CD4-positive, alpha-beta T cell treated with Interleukin-17A for 1 hour (primary cell): ENCODE results near the gene NTM.

Experiments used
- DNase-seq: peaks from one replicate; pipeline ENCODE4 v3.0.0-alpha.2; 2020

NTM gene

GRCh38 chr11:131572423-131572822 is 202.0 kb downstream of the NTM start:
- no peak for DNase-seq

- no peak for DNase-seq
These were observed 209.5 kb downstream of the NTM start for GRCh38 chr11:131579932-131580387.

- no peak for DNase-seq
These were observed 210.1 kb downstream of the NTM start for GRCh38 chr11:131580476-131580875.

GRCh38 chr11:131581046-131581445 is 210.6 kb downstream of the NTM start:
- no peak for DNase-seq

DNA sequence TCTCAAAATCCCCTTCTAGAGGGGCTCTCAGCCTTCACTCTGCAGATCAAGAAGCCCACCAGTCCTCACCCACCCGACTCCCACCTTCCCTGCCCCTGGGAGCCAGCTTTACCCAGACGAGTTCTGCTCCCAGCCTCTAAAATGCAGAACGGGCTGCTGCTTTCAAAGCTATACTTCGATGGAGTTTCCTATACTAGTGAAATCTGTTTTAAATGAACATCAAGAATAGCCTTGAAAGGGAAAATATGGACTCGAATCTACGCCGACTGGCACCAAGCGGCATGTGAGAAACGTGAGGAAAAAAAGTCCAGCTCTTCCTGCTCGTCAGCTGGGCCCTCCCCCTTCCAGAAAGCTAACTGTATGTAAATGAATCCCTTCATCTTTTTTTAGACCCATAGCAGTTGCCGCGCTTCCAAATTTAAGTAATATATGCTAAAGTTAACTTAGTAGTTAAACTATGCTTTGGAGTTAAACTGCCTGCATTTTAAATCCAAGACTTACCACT is 211.7 kb downstream of the NTM start:
- DNase-seq, result no peak

DNA sequence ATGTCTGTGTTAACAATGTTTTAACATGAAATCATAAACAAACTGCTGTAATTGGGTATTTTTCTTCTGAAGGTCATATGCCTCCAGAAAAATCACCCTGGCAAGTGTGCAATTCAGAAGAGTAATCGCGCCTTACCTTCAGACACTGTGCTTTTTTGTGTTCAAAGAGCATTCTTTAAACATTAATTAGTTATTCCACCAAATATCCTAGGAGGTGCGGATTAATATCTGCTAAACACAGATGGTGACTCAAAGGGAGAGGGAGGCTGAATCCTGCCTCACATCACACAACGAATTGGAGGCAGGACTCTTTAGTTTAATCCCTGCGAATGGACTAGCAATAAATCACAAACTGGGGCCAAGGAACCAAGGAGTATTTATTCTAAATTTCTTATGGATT is 213.0 kb downstream of the NTM start:
- no peak for DNase-seq

DNA sequence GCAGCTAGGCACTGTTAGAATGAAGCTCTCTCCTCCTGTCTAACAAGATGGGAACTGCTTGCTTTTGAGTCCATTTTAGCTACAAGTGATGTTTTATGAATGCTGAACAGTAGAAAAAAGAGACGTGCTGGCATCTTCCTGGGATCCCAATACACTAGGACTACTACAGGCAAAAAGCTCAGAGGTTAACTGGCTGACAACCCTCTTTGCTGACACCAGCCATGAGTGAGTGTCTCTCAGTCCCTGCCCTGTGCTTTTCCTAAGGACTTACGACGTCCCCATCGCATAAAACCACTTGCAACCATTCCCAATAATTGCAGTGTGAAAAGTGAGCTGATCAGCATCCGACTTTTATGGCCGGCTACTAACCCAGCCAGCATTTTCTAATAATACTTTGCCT is 213.5 kb downstream of the NTM start:
- DNase-seq, result no peak

GRCh38 chr11:131584785-131585592 is 214.6 kb downstream of the NTM start:
- no peak for DNase-seq

DNA sequence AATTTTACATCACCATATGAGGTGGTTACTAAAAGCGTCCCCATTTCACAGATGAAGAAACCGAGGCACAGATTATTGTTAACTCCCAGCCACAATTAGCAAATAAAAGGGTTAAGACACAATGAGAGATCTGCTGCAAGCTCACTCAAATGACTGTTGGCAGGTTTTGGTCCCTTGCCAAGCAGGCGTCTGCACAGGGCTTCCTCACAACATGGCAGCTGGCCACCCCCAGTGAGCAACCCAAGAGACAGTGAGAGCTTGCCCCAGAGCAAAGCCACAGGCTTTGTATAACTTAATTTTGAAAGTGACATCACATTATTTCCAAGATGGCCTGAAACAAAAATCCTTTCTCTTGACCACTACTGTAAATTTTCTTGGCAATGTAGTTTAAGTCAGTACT is 217.6 kb downstream of the NTM start:
- DNase-seq, result no peak

GRCh38 chr11:131591051-131591461 is 220.6 kb downstream of the NTM start:
- DNase-seq, result no peak

GRCh38 chr11:131592152-131592551 is 221.7 kb downstream of the NTM start:
- DNase-seq, result no peak

GRCh38 chr11:131592734-131593133 is 222.3 kb downstream of the NTM start:
- no peak for DNase-seq

GRCh38 chr11:131593301-131593700 is 222.9 kb downstream of the NTM start:
- no peak for DNase-seq

DNA sequence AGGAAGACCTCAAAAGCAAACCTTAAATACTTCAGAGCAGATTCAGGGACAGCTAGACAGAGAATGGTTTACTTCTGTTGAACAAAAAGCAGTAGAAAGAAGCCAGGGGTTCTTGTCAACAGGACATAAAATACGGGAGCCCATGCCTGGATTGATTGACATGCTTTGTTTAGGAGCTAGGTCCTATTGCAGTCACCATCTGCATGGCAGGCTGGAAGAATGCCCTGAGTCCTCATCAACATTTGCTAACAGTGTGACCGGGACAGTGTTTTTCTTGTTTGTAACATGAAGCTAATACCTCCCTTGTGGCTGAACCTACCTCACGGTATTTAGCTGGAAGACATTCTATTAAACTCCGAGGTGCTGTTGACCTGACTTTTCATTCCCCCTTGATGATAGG is 225.4 kb downstream of the NTM start:
- DNase-seq, result no peak

- no peak for DNase-seq
These were observed 227.5 kb downstream of the NTM start for GRCh38 chr11:131597890-131598289.

GRCh38 chr11:131598305-131598704 is 227.9 kb downstream of the NTM start:
- no peak for DNase-seq

- DNase-seq, result no peak
These were observed 228.9 kb downstream of the NTM start for GRCh38 chr11:131599285-131599684.

GRCh38 chr11:131600628-131601027 is 230.2 kb downstream of the NTM start:
- no peak for DNase-seq

- no peak for DNase-seq
These were observed 231.2 kb downstream of the NTM start for GRCh38 chr11:131601586-131601985.

DNA sequence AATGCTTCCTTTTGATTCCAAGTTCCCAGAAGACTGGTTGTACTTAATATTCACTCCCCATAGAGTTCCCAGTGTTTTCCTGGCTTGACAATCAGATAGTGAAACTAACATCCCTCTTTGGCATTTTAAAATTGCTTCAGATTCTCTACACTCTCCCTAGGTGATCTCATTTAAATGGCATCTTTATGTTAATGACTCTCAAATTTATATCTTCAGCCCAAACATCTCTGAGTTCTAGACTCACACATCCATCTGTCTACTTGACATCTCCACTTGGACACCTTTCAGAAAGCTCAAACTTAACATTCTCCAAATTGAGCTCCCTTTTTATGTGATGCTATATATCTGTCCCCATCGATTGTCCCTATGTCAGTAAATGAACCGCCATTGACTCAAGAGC is 232.0 kb downstream of the NTM start:
- no peak for DNase-seq

- DNase-seq, result no peak
These were observed 236.5 kb downstream of the NTM start for GRCh38 chr11:131606811-131607335.

- DNase-seq, result no peak
These were observed 238.9 kb downstream of the NTM start for GRCh38 chr11:131609337-131609736.

GRCh38 chr11:131609921-131610320 is 239.5 kb downstream of the NTM start:
- DNase-seq, result no peak

GRCh38 chr11:131611322-131611721 is 240.9 kb downstream of the NTM start:
- DNase-seq, result no peak

GRCh38 chr11:131612533-131612932 is 242.1 kb downstream of the NTM start:
- no peak for DNase-seq
